Natural killer cell treated with Interleukin-12 subunit alpha and Interleukin-12 subunit beta and Interleukin-15 and Interleukin-18, amount 100 ng/mL, for 72 hours (primary cell): ENCODE results near the gene FAF1. TPM values are rescaled to one million over a fixed set of nuclear protein-coding genes. Genes with fewer than 3 reads are reported as not detected.

ENCODE experiments used
- ATAC-seq, 2 donors: fragments of 150-1000 bp; cut with Tn5 transposase in 1 of 2; sonication (Bioruptor Pico), chemical (Tn5 transposase) in 1 of 2; 2 replicates each; pipeline ENCODE4 v1.10.0; 2021
- DNase-seq: peaks from one replicate; pipeline ENCODE4 v3.0.0; 2022; ENCODE audit warnings: low spot score
- H3K27ac Mint-ChIP-seq, 2 donors: 1 replicate in 1 of 2; 2 replicates in 1 of 2; pipeline ENCODE4 v1.8.0; 2022; ENCODE audit warnings: mixed read lengths in 2 of 2, mild to moderate bottlenecking in 1 of 2, moderate library complexity in 1 of 2
- H3K27me3 Mint-ChIP-seq, 2 donors: 1 replicate in 1 of 2; 2 replicates in 1 of 2; pipeline ENCODE4 v1.8.0; 2022; ENCODE audit warnings: mixed read lengths in 2 of 2
- H3K36me3 Mint-ChIP-seq: one replicate; pipeline ENCODE4 v1.8.0; 2022; ENCODE audit warnings: mixed read lengths
- H3K4me1 Mint-ChIP-seq, 2 donors: 1 replicate in 1 of 2; 2 replicates in 1 of 2; pipeline ENCODE4 v1.8.0; 2022; ENCODE audit warnings: low read depth in 2 of 2, mixed read lengths in 2 of 2, mild to moderate bottlenecking in 1 of 2
- H3K4me3 Mint-ChIP-seq: one replicate; pipeline ENCODE4 v1.8.0; 2022; ENCODE audit warnings: mixed read lengths
- H3K9me3 Mint-ChIP-seq: 2 replicates; pipeline ENCODE4 v1.8.0; 2022; ENCODE audit warnings: mixed read lengths
- total RNA-seq, 2 donors: library from RNA; stranded (reverse); gene quantifications; one replicate each; pipeline ENCODE4 v1.2.3, GENCODE V29; 2022

Gene FAF1
- total RNA-seq, 2 donors from 2014 or later, result 77.9 to 84.9 TPM

- ATAC-seq (peak in 1 of 2 donors; percentile 10), DNase-seq (no peak)
- Mint-ChIP-seq H3K27ac (no peak overlapping the region), H3K36me3 (peaks cover 13% of the 10 kb centered on the region), H3K27me3 (peaks cover 50 to 60% of the 10 kb centered on the region in 2 donors), H3K4me3 (peak overlapping the region; percentile 29), H3K4me1 (peaks cover 42 to 47% of the 10 kb centered on the region in 2 donors), H3K9me3 (no peaks in the 10 kb centered on the region)
These were observed 540.7 kb downstream of the FAF1 start for GRCh38 chr1:50419192-50419906.

- H3K27me3 Mint-ChIP-seq, result peaks cover 52 to 59% of the 10 kb centered on the region in 2 donors
- H3K9me3 Mint-ChIP-seq, result no peaks in the 10 kb centered on the region
- peaks cover 12% of the 10 kb centered on the region for H3K36me3 Mint-ChIP-seq
- H3K4me1 Mint-ChIP-seq, result peaks cover 35 to 40% of the 10 kb centered on the region in 2 donors
- H3K27ac Mint-ChIP-seq, result no peak overlapping the region
- no peak overlapping the region for H3K4me3 Mint-ChIP-seq
- DNase-seq, result no peak
- ATAC-seq, result peak; percentile 10 to 25
These were observed 541.4 kb downstream of the FAF1 start for GRCh38 chr1:50418600-50419109.

- Mint-ChIP-seq H3K36me3 (peaks cover 12% of the 10 kb centered on the region), H3K27me3 (peaks cover 54 to 64% of the 10 kb centered on the region in 2 donors), H3K4me1 (peaks cover 32 to 36% of the 10 kb centered on the region in 2 donors), H3K4me3 (peak overlapping the region; percentile 27), H3K9me3 (no peaks in the 10 kb centered on the region), H3K27ac (peak overlapping the region in 1 of 2 donors; percentile 66)
- ATAC-seq, result no peak
- DNase-seq, result no peak
These were observed 542.0 kb downstream of the FAF1 start for GRCh38 chr1:50417946-50418599.

GRCh38 chr1:50417507-50417906 is 542.6 kb downstream of the FAF1 start:
- H3K27me3 Mint-ChIP-seq, result peaks cover 52 to 70% of the 10 kb centered on the region in 2 donors
- H3K4me3 Mint-ChIP-seq, result peak overlapping the region; percentile 27
- H3K27ac Mint-ChIP-seq, result peak overlapping the region in 1 of 2 donors; percentile 66
- peaks cover 12% of the 10 kb centered on the region for H3K36me3 Mint-ChIP-seq
- peaks cover 29 to 31% of the 10 kb centered on the region in 2 donors for H3K4me1 Mint-ChIP-seq
- no peak for ATAC-seq
- no peaks in the 10 kb centered on the region for H3K9me3 Mint-ChIP-seq
- no peak for DNase-seq

GRCh38 chr1:50416553-50417453 is 543.3 kb downstream of the FAF1 start:
- H3K4me1 Mint-ChIP-seq, result peaks cover 22 to 27% of the 10 kb centered on the region in 2 donors
- H3K9me3 Mint-ChIP-seq, result no peaks in the 10 kb centered on the region
- H3K27ac Mint-ChIP-seq, result peak overlapping the region in 1 of 2 donors; percentile 63
- peaks cover 10% of the 10 kb centered on the region for H3K36me3 Mint-ChIP-seq
- ATAC-seq, result no peak
- no peak for DNase-seq
- peaks cover 47 to 68% of the 10 kb centered on the region in 2 donors for H3K27me3 Mint-ChIP-seq
- H3K4me3 Mint-ChIP-seq, result peak overlapping the region; percentile 15

GRCh38 chr1:50416150-50416527 is 543.9 kb downstream of the FAF1 start:
- Mint-ChIP-seq H3K4me1 (peaks cover 17 to 23% of the 10 kb centered on the region in 2 donors), H3K4me3 (peak overlapping the region; percentile 15), H3K36me3 (peaks cover 6% of the 10 kb centered on the region), H3K27me3 (peaks cover 42 to 69% of the 10 kb centered on the region in 2 donors), H3K27ac (peak overlapping the region in 1 of 2 donors; percentile 63), H3K9me3 (no peaks in the 10 kb centered on the region)
- ATAC-seq (no peak), DNase-seq (no peak)

- DNase-seq (no peak), ATAC-seq (no peak)
These were observed 544.6 kb downstream of the FAF1 start for GRCh38 chr1:50415235-50416149.

GRCh38 chr1:50414853-50415234 is 545.2 kb downstream of the FAF1 start:
- Mint-ChIP-seq H3K9me3 (no peaks in the 10 kb centered on the region), H3K27me3 (peaks cover 44 to 72% of the 10 kb centered on the region in 2 donors), H3K4me3 (no peak overlapping the region), H3K27ac (no peak overlapping the region), H3K4me1 (peaks cover 9 to 16% of the 10 kb centered on the region in 2 donors), H3K36me3 (no peaks in the 10 kb centered on the region)
- no peak for ATAC-seq
- DNase-seq, result no peak

More at GRCh38 chr1:50415235-50416149, 544.6 kb downstream of the FAF1 start:
- Mint-ChIP-seq H3K4me1 (peaks cover 16 to 22% of the 10 kb centered on the region in 2 donors), H3K4me3 (no peak overlapping the region), H3K36me3 (peaks cover 5% of the 10 kb centered on the region), H3K27ac (no peak overlapping the region), H3K9me3 (no peaks in the 10 kb centered on the region), H3K27me3 (peaks cover 45 to 73% of the 10 kb centered on the region in 2 donors)

GRCh38 chr1:50412813-50413476 is 547.1 kb downstream of the FAF1 start:
- Mint-ChIP-seq H3K27ac (no peak overlapping the region), H3K27me3 (peaks cover 47 to 69% of the 10 kb centered on the region in 2 donors), H3K9me3 (no peaks in the 10 kb centered on the region), H3K36me3 (no peaks in the 10 kb centered on the region), H3K4me3 (no peak overlapping the region), H3K4me1 (peaks cover 5 to 13% of the 10 kb centered on the region in 2 donors)
- DNase-seq (no peak), ATAC-seq (no peak)

GRCh38 chr1:50405814-50406213 is 554.3 kb downstream of the FAF1 start:
- Mint-ChIP-seq H3K27me3 (peaks cover 45 to 63% of the 10 kb centered on the region in 2 donors), H3K9me3 (no peaks in the 10 kb centered on the region), H3K4me3 (no peak overlapping the region), H3K27ac (no peak overlapping the region), H3K36me3 (no peaks in the 10 kb centered on the region), H3K4me1 (no peaks in the 10 kb centered on the region)
- DNase-seq (no peak), ATAC-seq (no peak)

- H3K27ac Mint-ChIP-seq, result no peak overlapping the region
- H3K4me3 Mint-ChIP-seq, result no peak overlapping the region
- no peaks in the 10 kb centered on the region for H3K4me1 Mint-ChIP-seq
- H3K9me3 Mint-ChIP-seq, result peaks cover 2% of the 10 kb centered on the region
- DNase-seq (no peak), ATAC-seq (no peak)
- peaks cover 21 to 32% of the 10 kb centered on the region in 2 donors for H3K27me3 Mint-ChIP-seq
- H3K36me3 Mint-ChIP-seq, result no peaks in the 10 kb centered on the region
These were observed 566.4 kb downstream of the FAF1 start for GRCh38 chr1:50393522-50394120.
